Prostate gland (tissue), 2 donors: ENCODE results near the gene VMO1. TPM values are rescaled to one million over a fixed set of nuclear protein-coding genes. Genes with fewer than 3 reads are reported as not detected.

Experiments
- DNase-seq: peaks from one replicate; pipeline ENCODE4 v3.0.0-alpha.2; 2019; ENCODE audit warnings: low spot score
- H3K27ac ChIP-seq, 2 donors: fragments of 200-600 bp; sonication (generic); 2 replicates each; pipeline ENCODE4 v1.5.1; 2017 to 2019
- H3K27me3 ChIP-seq: fragments of 200-600 bp; sonication (generic); replicated peaks from 2 replicates; pipeline ENCODE4 v1.5.1; 2019; ENCODE audit not compliant: insufficient read depth
- H3K36me3 ChIP-seq, 2 donors: fragments of 200-600 bp; sonication (generic); 1 replicate in 1 of 2; 2 replicates in 1 of 2; pipeline versions ENCODE4 v1.5.1 to v1.8.1; 2017 to 2019
- H3K4me1 ChIP-seq: fragments of 200-600 bp; sonication (generic); replicated peaks from 2 replicates; pipeline ENCODE4 v1.5.1; 2019
- H3K4me3 ChIP-seq, 2 donors: fragments of 200-600 bp; sonication (generic); 2 replicates each; pipeline ENCODE4 v1.5.1; 2017 to 2019
- H3K9me3 ChIP-seq: fragments of 200-600 bp; sonication (generic); 2 replicates; pipeline ENCODE4 v1.5.1; 2017
- CTCF ChIP-seq, 4 experiments: fragments of 200-600 bp in 2 of 4; fragments of 450-650 bp in 2 of 4; sonication (generic) in 2 of 4; IDR thresholded peaks; 1 replicate in 3 of 4; 2 replicates in 1 of 4; pipeline ENCODE4 v1.5.1; 2016 to 2019; ENCODE audit warnings: antibody characterized with exemption in 4 of 4, mild to moderate bottlenecking in 2 of 4, moderate library complexity in 2 of 4
- POLR2A ChIP-seq: fragments of 450-650 bp; IDR thresholded peaks from one replicate; pipeline ENCODE4 v1.6.1; 2016; ENCODE audit warnings: antibody characterized with exemption, mild to moderate bottlenecking
- POLR2AphosphoS5 ChIP-seq: sonication (generic); formaldehyde crosslinking; IDR thresholded peaks from one replicate; pipeline ENCODE4 v1.6.1; 2017; ENCODE audit warnings: antibody characterized with exemption
- WGBS: methylation state at CpG from one replicate; pipeline ENCODE4 v1.1.5; 2018; 5-methylcytosine and 5-hydroxymethylcytosine counted together
- intact Hi-C: fragments of 100-400 bp; cut with DNase I; formaldehyde crosslinking; loops from one replicate; pipeline ENCODE4 v1.14.2; 2022
- total RNA-seq, 2 donors: library from RNA; depleted of rRNA; stranded (reverse); fragments of >200 nt; gene quantifications; one replicate each; pipeline ENCODE4 v1.1.0, GENCODE V29; 2016

VMO1 gene
- total RNA-seq, 2 donors from 2014 or later = 2.6 TPM; not detected in 1

DNA sequence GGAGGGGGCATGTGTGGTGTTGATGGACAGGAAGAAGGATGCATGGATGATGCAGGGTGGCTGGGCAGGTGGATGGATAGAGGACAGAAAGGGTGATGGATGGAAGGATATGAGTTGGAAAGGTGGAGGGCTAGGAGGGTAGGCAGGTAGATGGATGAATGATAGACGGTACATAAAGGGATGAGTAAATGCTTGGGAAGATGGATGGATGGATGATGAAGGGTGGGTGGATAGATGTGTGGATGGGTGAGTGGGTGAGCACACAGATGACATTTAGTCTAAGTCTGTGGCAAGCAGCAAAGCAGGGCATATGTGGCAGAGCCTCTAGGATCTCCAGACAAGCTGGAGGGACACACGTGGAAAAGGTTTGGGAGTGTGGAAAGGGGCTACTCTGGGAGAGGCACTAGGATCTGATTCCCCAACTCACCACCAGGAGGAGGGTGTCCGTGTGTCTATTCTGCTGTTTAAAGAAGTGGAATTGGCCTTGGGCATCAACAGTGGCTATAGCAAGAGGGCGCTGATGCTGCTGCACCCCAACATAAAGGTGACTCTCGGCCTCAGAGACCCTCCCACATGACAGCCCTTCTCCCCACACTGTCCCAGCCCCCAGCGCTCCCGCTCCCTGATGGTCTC is 29.0 kb upstream of the VMO1 start:
- H3K36me3 ChIP-seq = peaks cover 0 to 6% of the 10 kb centered on the region in 2 donors
- H3K27ac ChIP-seq = no peak overlapping the region
- intact Hi-C loops = no loop called here
- no peak for TF ChIP-seq POLR2A
- no peak overlapping the region for H3K4me3 ChIP-seq
- no peaks in the 10 kb centered on the region for H3K27me3 ChIP-seq
- H3K9me3 ChIP-seq = no peaks in the 10 kb centered on the region
- DNase-seq = no peak
- no peaks in the 10 kb centered on the region for H3K4me1 ChIP-seq
- WGBS = 77% methylated on average over 7 of the region's 7 CpGs

GRCh38 chr17:4812690-4813089 is 26.5 kb upstream of the VMO1 start:
- H3K9me3 ChIP-seq = no peaks in the 10 kb centered on the region
- 90% methylated on average over 7 of the region's 7 CpGs for WGBS
- intact Hi-C loops = no loop called here
- peaks cover 4% of the 10 kb centered on the region for H3K4me1 ChIP-seq
- H3K4me3 ChIP-seq = no peak overlapping the region
- H3K36me3 ChIP-seq = peaks cover 0 to 6% of the 10 kb centered on the region in 2 donors
- H3K27me3 ChIP-seq = no peaks in the 10 kb centered on the region
- DNase-seq = no peak
- TF ChIP-seq POLR2A = no peak
- H3K27ac ChIP-seq = no peak overlapping the region

DNA sequence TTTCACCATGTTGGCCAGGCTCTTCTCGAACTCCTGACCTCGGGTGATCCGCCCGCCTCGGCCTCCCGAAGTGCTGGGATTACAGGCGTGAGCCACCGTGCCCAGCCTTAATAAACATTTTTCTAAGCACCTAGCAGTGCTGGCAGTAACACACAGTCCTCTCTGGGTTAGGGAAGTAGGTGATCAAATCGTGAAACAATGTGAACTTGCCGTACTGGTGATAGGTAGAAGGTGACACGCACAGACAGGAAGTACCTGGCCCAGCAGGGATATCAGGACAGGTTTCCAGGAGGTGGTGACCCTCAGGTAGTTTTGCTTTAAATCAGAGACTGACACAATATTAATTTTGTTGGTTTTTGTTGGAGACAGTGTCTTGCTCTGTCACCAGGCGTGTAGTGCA is 25.3 kb upstream of the VMO1 start:
- Histone ChIP-seq H3K9me3 (no peaks in the 10 kb centered on the region), H3K27ac (no peak overlapping the region), H3K4me3 (no peak overlapping the region), H3K27me3 (no peaks in the 10 kb centered on the region), H3K36me3 (no peaks in the 10 kb centered on the region), H3K4me1 (peaks cover 4% of the 10 kb centered on the region)
- intact Hi-C loops = no loop called here
- no peak for DNase-seq
- WGBS = 94% methylated on average over 12 of the region's 12 CpGs
- TF ChIP-seq CTCF (IDR thresholded peaks at IDR 0.05) = no peak
- TF ChIP-seq POLR2A = no peak
- no peak for TF ChIP-seq POLR2AphosphoS5

- WGBS = 78% methylated on average over 13 of the region's 13 CpGs
- intact Hi-C loops = no loop called here
Observed at GRCh38 chr17:4810696-4811290, 24.6 kb upstream of the VMO1 start.

GRCh38 chr17:4808378-4808767 is 22.2 kb upstream of the VMO1 start:
- Histone ChIP-seq H3K36me3 (no peaks in the 10 kb centered on the region), H3K27me3 (no peaks in the 10 kb centered on the region), H3K27ac (no peak overlapping the region), H3K9me3 (no peaks in the 10 kb centered on the region), H3K4me3 (no peak overlapping the region), H3K4me1 (peaks cover 4% of the 10 kb centered on the region)
- DNase-seq = peak; percentile 61
- WGBS = 28% methylated on average over 6 of the region's 6 CpGs
- TF ChIP-seq POLR2AphosphoS5 (peak; percentile 33), POLR2A (no peak)
- intact Hi-C loops = no loop called here

More at GRCh38 chr17:4810696-4811290, 24.6 kb upstream of the VMO1 start:
- TF ChIP-seq CTCF (IDR thresholded peaks at IDR 0.05) = no peak
- no peak for TF ChIP-seq POLR2AphosphoS5
- no peak for TF ChIP-seq POLR2A
- H3K4me3 ChIP-seq = no peak overlapping the region
- no peak for DNase-seq
- H3K9me3 ChIP-seq = no peaks in the 10 kb centered on the region
- H3K36me3 ChIP-seq = no peaks in the 10 kb centered on the region
- H3K27ac ChIP-seq = no peak overlapping the region
- peaks cover 4% of the 10 kb centered on the region for H3K4me1 ChIP-seq
- H3K27me3 ChIP-seq = no peaks in the 10 kb centered on the region

DNA sequence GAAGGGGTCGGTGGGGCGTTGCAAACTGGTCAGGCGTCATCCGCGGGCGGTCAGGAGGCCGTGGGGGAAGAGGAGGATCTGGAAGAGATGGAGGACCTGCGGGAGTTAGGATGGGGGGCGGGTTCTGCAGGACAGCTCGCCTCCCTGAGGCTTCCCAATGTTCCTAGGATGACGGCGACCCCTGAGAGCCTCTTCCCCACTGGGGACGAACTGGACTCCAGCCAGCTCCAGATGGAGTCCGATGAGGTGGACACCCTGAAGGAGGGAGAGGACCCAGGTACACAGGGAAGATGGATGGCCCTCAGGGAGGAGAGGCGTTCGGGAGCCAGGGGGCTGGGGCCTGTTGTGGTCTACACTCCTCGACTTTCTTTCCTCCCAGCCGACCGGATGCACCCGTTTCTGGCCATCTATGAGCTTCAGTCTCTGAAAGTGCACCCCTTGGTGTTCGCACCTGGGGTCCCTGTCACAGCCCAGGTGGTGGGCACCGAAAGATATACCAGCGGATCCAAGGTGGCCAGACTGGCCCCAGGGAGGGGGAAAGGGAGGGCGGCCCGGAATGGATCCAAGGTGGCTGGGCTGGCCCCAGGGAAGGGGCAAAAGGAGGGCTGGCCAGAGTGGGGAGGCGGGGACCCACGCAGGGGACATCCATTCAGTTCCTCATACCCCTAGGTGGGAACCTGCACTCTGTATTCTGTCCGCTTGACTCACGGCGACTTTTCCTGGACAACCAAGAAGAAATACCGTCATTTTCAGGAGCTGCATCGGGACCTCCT is 21.6 kb upstream of the VMO1 start:
- no peaks in the 10 kb centered on the region for H3K27me3 ChIP-seq
- 22% methylated on average over 32 of the region's 32 CpGs for WGBS
- DNase-seq = no peak
- H3K36me3 ChIP-seq = no peaks in the 10 kb centered on the region
- H3K4me3 ChIP-seq = peak overlapping the region; percentile 76 to 83
- H3K4me1 ChIP-seq = peaks cover 4% of the 10 kb centered on the region
- H3K27ac ChIP-seq = peak overlapping the region; percentile 79 to 83
- intact Hi-C loops = loop anchor here (1.0 kb wide), 1 partner anchor 17 kb away; no protein-coding TSS in a partner anchor
- TF ChIP-seq CTCF (IDR thresholded peaks at IDR 0.05) (no peak), POLR2A (no peak), POLR2AphosphoS5 (no peak)
- no peaks in the 10 kb centered on the region for H3K9me3 ChIP-seq
